Ishikawa (cell line): ENCODE results near the gene CCDC39.

ENCODE experiments used
- CEBPB ChIP-seq: IDR thresholded peaks from 2 replicates; pipeline ENCODE4 v1.6.1; 2012
- CREB1 ChIP-seq: IDR thresholded peaks from 2 replicates; pipeline ENCODE4 v1.6.1; 2012; ENCODE audit warnings: low read depth
- EGR1 ChIP-seq: IDR thresholded peaks from 2 replicates; pipeline ENCODE4 v1.6.1; 2012
- EP300 ChIP-seq: IDR thresholded peaks from 2 replicates; pipeline ENCODE4 v1.6.1; 2012; ENCODE audit warnings: borderline replicate concordance
- FOXM1 ChIP-seq: IDR thresholded peaks from 2 replicates; pipeline ENCODE4 v1.6.1; 2012; ENCODE audit warnings: low read depth, borderline replicate concordance
- NFIC ChIP-seq: IDR thresholded peaks from 2 replicates; pipeline ENCODE4 v1.6.1; 2012
- RAD21 ChIP-seq: IDR thresholded peaks from 2 replicates; pipeline ENCODE4 v1.6.1; 2012; ENCODE audit warnings: low read depth
- TAF1 ChIP-seq: IDR thresholded peaks from 2 replicates; pipeline ENCODE4 v1.6.1; 2012; ENCODE audit warnings: low read depth, mild to moderate bottlenecking
- TCF12 ChIP-seq: IDR thresholded peaks from 2 replicates; pipeline ENCODE4 v1.6.1; 2012; ENCODE audit warnings: low read depth
- TEAD4 ChIP-seq: IDR thresholded peaks from 2 replicates; pipeline ENCODE4 v1.6.1; 2012
- YY1 ChIP-seq: IDR thresholded peaks from 2 replicates; pipeline ENCODE4 v1.6.1; 2012; ENCODE audit warnings: low read depth
- ZBTB7A ChIP-seq: IDR thresholded peaks from 2 replicates; pipeline ENCODE4 v1.6.1; 2012; ENCODE audit warnings: low read depth
- TF ChIP-seq, protein P1 (sequence below): IDR thresholded peaks from 2 replicates; pipeline ENCODE4 v1.6.1; 2012
- TF ChIP-seq, protein P2 (sequence below): IDR thresholded peaks from 2 replicates; pipeline ENCODE4 v1.6.1; 2012; ENCODE audit warnings: low read depth, mild to moderate bottlenecking
- TF ChIP-seq, protein P3 (sequence below): IDR thresholded peaks from 2 replicates; pipeline ENCODE4 v1.6.1; 2012

Gene CCDC39

DNA sequence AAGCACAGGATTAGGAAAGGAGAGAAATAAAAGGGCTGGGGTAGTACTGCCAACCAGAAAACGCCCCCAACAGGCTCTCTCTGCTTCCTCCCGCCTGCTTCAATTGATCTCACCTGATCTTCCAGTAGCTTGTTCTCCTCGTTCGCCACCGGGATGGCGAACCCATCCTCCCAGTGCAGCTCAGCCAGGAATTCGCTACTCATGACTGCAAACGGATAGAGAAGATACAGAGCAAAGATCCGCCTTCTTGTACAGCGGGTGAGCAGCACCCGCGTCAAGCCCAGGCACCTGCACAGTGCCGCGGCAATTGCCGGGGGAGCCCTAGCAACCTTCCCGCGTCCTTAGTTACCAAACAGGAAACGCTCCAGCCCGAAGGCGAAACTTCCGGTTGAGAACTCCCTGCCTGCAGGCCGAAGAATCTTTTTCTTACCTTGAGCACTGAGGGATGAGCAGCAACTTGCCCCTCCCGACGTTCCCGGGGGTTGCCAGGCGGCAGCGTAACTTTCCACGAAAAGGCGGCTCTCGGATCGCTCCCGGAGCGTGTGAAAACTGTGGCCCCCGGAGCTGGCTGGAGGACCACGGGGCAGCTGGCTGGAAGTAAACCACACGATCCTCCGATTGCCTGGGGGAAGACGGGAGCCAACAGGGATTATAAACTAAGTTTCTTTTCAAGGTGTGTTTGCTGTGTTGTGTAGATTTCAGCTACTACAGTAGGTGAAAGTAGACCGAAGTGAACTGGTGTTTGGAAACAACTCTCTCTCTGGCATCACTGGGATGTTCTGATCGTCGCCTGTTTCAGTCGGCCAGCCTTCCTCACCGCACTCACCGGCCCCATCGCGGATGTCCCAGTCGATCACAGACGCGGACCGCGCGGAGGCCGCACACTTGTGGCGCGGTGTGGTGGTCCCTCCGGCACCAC, at the start of gene CCDC39:
Gene CCDC39, minus strand, starts transcription at position 312 of the 919 bp plus-strand sequence. Its CDS starts 109 bp downstream, at position 203.
- TF ChIP-seq EGR1 (no peak), TAF1 (peak; percentile 42; the same call in 1 of the 2 replicates)
- TF ChIP-seq, protein P1, sequence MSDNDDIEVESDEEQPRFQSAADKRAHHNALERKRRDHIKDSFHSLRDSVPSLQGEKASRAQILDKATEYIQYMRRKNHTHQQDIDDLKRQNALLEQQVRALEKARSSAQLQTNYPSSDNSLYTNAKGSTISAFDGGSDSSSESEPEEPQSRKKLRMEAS = peak; percentile 66

DNA sequence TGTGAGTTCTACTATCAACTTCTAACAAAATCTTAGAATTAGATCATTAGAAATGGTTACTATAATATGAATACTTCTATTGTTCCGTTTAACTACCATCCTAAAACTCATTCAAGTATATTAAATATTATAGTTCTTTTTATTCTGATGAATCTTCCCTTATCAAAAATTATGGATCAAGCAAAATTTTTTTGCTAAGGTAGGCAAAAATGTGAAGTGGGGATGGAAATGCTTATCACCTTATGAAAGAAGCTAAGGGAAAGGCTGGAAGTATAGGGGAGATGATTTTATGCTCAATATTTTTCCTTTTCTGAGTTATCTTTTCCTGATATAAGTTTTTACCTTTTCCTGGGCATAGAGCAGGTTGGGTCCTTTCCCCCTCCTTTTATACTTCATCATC, 40.7 kb upstream of the CCDC39 start:
- TF ChIP-seq NFIC (no peak), RAD21 (no peak), CREB1 (no peak), YY1 (no peak), EP300 (no peak), EGR1 (no peak), TEAD4 (no peak), FOXM1 (no peak), TCF12 (no peak), TAF1 (no peak), CEBPB (no peak), ZBTB7A (no peak)
- TF ChIP-seq, protein P1 = no peak
- TF ChIP-seq, protein P2, sequence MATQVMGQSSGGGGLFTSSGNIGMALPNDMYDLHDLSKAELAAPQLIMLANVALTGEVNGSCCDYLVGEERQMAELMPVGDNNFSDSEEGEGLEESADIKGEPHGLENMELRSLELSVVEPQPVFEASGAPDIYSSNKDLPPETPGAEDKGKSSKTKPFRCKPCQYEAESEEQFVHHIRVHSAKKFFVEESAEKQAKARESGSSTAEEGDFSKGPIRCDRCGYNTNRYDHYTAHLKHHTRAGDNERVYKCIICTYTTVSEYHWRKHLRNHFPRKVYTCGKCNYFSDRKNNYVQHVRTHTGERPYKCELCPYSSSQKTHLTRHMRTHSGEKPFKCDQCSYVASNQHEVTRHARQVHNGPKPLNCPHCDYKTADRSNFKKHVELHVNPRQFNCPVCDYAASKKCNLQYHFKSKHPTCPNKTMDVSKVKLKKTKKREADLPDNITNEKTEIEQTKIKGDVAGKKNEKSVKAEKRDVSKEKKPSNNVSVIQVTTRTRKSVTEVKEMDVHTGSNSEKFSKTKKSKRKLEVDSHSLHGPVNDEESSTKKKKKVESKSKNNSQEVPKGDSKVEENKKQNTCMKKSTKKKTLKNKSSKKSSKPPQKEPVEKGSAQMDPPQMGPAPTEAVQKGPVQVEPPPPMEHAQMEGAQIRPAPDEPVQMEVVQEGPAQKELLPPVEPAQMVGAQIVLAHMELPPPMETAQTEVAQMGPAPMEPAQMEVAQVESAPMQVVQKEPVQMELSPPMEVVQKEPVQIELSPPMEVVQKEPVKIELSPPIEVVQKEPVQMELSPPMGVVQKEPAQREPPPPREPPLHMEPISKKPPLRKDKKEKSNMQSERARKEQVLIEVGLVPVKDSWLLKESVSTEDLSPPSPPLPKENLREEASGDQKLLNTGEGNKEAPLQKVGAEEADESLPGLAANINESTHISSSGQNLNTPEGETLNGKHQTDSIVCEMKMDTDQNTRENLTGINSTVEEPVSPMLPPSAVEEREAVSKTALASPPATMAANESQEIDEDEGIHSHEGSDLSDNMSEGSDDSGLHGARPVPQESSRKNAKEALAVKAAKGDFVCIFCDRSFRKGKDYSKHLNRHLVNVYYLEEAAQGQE = no peak
- TF ChIP-seq, protein P3, sequence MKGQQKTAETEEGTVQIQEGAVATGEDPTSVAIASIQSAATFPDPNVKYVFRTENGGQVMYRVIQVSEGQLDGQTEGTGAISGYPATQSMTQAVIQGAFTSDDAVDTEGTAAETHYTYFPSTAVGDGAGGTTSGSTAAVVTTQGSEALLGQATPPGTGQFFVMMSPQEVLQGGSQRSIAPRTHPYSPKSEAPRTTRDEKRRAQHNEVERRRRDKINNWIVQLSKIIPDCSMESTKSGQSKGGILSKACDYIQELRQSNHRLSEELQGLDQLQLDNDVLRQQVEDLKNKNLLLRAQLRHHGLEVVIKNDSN = no peak

DNA sequence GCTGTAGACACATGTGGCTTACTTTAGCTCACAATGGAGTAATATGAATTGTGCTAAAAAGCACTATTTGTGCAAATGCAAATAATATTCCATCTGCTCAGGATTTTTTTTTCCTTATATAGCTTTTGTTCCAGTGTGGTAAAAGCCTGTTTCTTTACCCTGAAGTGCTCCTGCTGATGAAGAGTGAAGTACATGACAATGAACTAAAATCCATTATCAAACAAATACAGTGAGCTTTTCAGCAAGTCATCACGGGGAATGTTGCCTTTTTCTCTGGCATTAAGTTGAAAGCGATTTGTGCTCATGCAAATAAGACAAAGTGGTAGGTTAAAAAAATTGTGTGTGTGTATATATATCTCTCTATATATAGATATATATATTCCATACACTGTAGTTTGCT, 28.6 kb upstream of the CCDC39 start:
- TF ChIP-seq, protein P3 = no peak
- TF ChIP-seq YY1 = no peak
- no peak for TF ChIP-seq ZBTB7A

DNA sequence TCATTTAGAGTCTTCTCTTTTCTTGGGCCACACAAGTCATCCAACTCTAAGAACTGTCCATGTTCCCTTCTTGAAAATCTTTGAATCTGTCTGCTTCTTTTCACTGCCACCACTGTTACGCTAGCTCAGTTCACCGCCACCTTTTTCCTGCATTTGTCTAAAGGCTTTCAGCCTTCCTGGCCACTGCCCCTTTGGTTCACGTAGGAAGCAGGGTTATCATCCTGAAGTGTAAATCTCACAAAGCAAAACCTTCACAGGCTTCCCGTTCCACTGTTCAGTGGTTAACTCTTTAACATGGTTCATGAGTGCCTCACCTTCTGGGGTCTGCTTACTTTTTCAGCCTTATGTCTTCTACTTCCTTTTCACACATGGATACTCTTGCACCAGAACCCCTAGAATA, 26.3 kb upstream of the CCDC39 start:
- TF ChIP-seq YY1 = no peak
- no peak for TF ChIP-seq EP300
- no peak for TF ChIP-seq TCF12
- TF ChIP-seq CEBPB = no peak
- TF ChIP-seq NFIC = no peak
- TF ChIP-seq ZBTB7A = no peak
- no peak for TF ChIP-seq RAD21
- TF ChIP-seq, protein P1 = no peak
- TF ChIP-seq CREB1 = no peak
- no peak for TF ChIP-seq FOXM1
- TF ChIP-seq TEAD4 = no peak
- no peak for TF ChIP-seq EGR1
- TF ChIP-seq TAF1 = no peak
- TF ChIP-seq, protein P3 = no peak
- TF ChIP-seq, protein P2 = no peak

DNA sequence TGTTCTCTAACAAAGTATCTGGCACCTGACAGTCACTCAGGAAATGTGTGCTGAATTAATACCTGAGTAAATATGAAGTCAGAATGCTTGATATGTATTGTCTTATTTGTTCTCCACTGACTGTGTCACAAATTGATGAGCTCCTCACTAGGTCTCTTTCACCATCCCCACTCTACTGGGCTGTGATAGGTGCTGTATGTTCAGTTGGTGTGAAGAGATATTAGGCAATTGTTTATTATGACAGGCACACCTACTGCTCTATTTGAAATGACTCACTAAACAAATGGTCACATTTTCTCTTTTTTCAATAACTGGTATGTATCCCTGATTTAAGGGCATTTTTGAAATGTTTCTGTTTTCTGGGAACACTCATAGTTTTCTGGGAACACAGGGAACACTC, 25.2 kb upstream of the CCDC39 start:
- TF ChIP-seq NFIC (no peak), TCF12 (no peak), TAF1 (no peak), EGR1 (no peak), FOXM1 (no peak), ZBTB7A (no peak), RAD21 (no peak), YY1 (no peak), CREB1 (no peak), CEBPB (no peak), EP300 (no peak)
- TF ChIP-seq, protein P2 = no peak
- TF ChIP-seq, protein P1 = no peak
- TF ChIP-seq, protein P3 = no peak
